ENCODE measurements around the gene SELENON. TPM values are rescaled to one million over a fixed set of nuclear protein-coding genes. Genes with fewer than 3 reads are reported as not detected.

SELENON gene
- total RNA-seq, 1 donor from 2014 or later: 146 TPM

- no peak for DNase-seq (ENCODE audit: low read depth, low spot score)
- no peak for TF ChIP-seq CTCF (conservative IDR thresholded peaks at IDR 0.05)
- Mint-ChIP-seq H3K4me3 (peak overlapping the region; percentile 35), H3K4me1 (peaks cover 40% of the 10 kb centered on the region), H3K27me3 (ENCODE audit: low read depth) (no peaks in the 10 kb centered on the region), H3K9me3 (no peaks in the 10 kb centered on the region), H3K36me3 (ENCODE audit: low read depth) (no peaks in the 10 kb centered on the region), H3K27ac (ENCODE audit: unreplicated experiment) (no peak overlapping the region)
Measured at GRCh38 chr1:25856856-25857255, 56.9 kb downstream of the SELENON start.

- no peak for DNase-seq (ENCODE audit: low read depth, low spot score)
- Mint-ChIP-seq H3K9me3 (no peaks in the 10 kb centered on the region), H3K4me3 (peak overlapping the region; percentile 96), H3K27ac (ENCODE audit: unreplicated experiment) (peak overlapping the region; percentile 99), H3K4me1 (peaks cover 44% of the 10 kb centered on the region), H3K27me3 (ENCODE audit: low read depth) (no peaks in the 10 kb centered on the region), H3K36me3 (ENCODE audit: low read depth) (peaks cover 4% of the 10 kb centered on the region)
- TF ChIP-seq CTCF (conservative IDR thresholded peaks at IDR 0.05): no peak
Measured at GRCh38 chr1:25858494-25858893, 58.5 kb downstream of the SELENON start.

GRCh38 chr1:25858906-25859789 is 59.2 kb downstream of the SELENON start, which contains the start of gene AUNIP:
Gene AUNIP, minus strand, starts transcription at chr1:25859457. Its CDS starts 100 bp downstream, at chr1:25859357.
- peaks cover 44% of the 10 kb centered on the region for H3K4me1 Mint-ChIP-seq
- peaks cover 7% of the 10 kb centered on the region for H3K36me3 Mint-ChIP-seq (ENCODE audit: low read depth)
- peak within 1 kb of the TSS; percentile 99 for H3K27ac Mint-ChIP-seq (ENCODE audit: unreplicated experiment)
- DNase-seq (ENCODE audit: low read depth, low spot score): peak; percentile 83
- no peaks in the 10 kb centered on the region for H3K9me3 Mint-ChIP-seq
- peak within 1 kb of the TSS; percentile 96 for H3K4me3 Mint-ChIP-seq
- TF ChIP-seq CTCF (conservative IDR thresholded peaks at IDR 0.05): no peak
- H3K27me3 Mint-ChIP-seq (ENCODE audit: low read depth): no peaks in the 10 kb centered on the region

- Mint-ChIP-seq H3K9me3 (no peaks in the 10 kb centered on the region), H3K36me3 (ENCODE audit: low read depth) (peaks cover 10% of the 10 kb centered on the region), H3K4me3 (peak overlapping the region; percentile 87), H3K27ac (ENCODE audit: unreplicated experiment) (peak overlapping the region; percentile 86), H3K4me1 (peaks cover 41% of the 10 kb centered on the region), H3K27me3 (ENCODE audit: low read depth) (no peaks in the 10 kb centered on the region)
- no peak for DNase-seq (ENCODE audit: low read depth, low spot score)
- no peak for TF ChIP-seq CTCF (conservative IDR thresholded peaks at IDR 0.05)
Measured at GRCh38 chr1:25861316-25862286, 61.6 kb downstream of the SELENON start.

GRCh38 chr1:25862785-25863485 is 62.9 kb downstream of the SELENON start:
- H3K4me3 Mint-ChIP-seq: no peak overlapping the region
- no peak for TF ChIP-seq CTCF (conservative IDR thresholded peaks at IDR 0.05)
- H3K27me3 Mint-ChIP-seq (ENCODE audit: low read depth): no peaks in the 10 kb centered on the region
- peaks cover 10% of the 10 kb centered on the region for H3K36me3 Mint-ChIP-seq (ENCODE audit: low read depth)
- DNase-seq (ENCODE audit: low read depth, low spot score): no peak
- no peaks in the 10 kb centered on the region for H3K9me3 Mint-ChIP-seq
- H3K4me1 Mint-ChIP-seq: peaks cover 47% of the 10 kb centered on the region
- H3K27ac Mint-ChIP-seq (ENCODE audit: unreplicated experiment): peak overlapping the region; percentile 75

Measured in neural crest cell (in vitro differentiated cells).